Right atrium auricular region (tissue), 2 donors: ENCODE results near the gene MYL4. TPM values are rescaled to one million over a fixed set of nuclear protein-coding genes. Genes with fewer than 3 reads are reported as not detected.

Experiments
- DNase-seq: peaks from one replicate; pipeline ENCODE4 v3.0.0-alpha.2; 2019; ENCODE audit warnings: low spot score
- H3K27ac ChIP-seq, 2 donors: fragments of 200-600 bp; sonication (generic); 1 replicate in 1 of 2; 2 replicates in 1 of 2; pipeline ENCODE4 v1.5.1; 2016 to 2019
- H3K27me3 ChIP-seq, 2 donors: fragments of 200-600 bp; sonication (generic); one replicate each; pipeline versions ENCODE4 v1.5.1 to v1.6.0; 2017 to 2019
- H3K36me3 ChIP-seq: fragments of 200-600 bp; sonication (generic); one replicate; pipeline ENCODE4 v1.5.1; 2016
- H3K4me1 ChIP-seq, 2 donors: fragments of 200-600 bp; sonication (generic); one replicate each; pipeline versions ENCODE4 v1.5.1 to v1.6.0; 2017 to 2019
- H3K4me3 ChIP-seq, 2 donors: fragments of 200-600 bp; sonication (generic); 1 replicate in 1 of 2; 2 replicates in 1 of 2; pipeline ENCODE4 v1.5.1; 2017 to 2019; ENCODE audit warnings: mild to moderate bottlenecking in 1 of 2, moderate library complexity in 1 of 2
- H3K9me3 ChIP-seq, 2 donors: fragments of 200-600 bp; sonication (generic); one replicate each; pipeline ENCODE4 v1.5.1; 2019
- CTCF ChIP-seq, 2 donors: fragments of 200-600 bp; sonication (generic); IDR thresholded peaks; one replicate each; pipeline ENCODE4 v1.5.1; 2019; ENCODE audit warnings: antibody characterized with exemption in 2 of 2
- total RNA-seq, 2 donors: library from RNA; depleted of rRNA; stranded (reverse); fragments of >200 nt; gene quantifications; one replicate each; pipeline ENCODE4 v1.1.0, GENCODE V29; 2016

Gene MYL4
- total RNA-seq, 2 donors from 2014 or later = 3,895 to 5,829 TPM

- Histone ChIP-seq H3K4me3 (peak overlapping the region in 1 of 2 donors; percentile 8), H3K9me3 (no peaks in the 10 kb centered on the region), H3K27me3 (no peaks in the 10 kb centered on the region), H3K4me1 (peaks cover 0 to 42% of the 10 kb centered on the region in 2 donors), H3K27ac (peak overlapping the region; percentile 84 to 95), H3K36me3 (peaks cover 11% of the 10 kb centered on the region)
- no peak for DNase-seq
- no peak for TF ChIP-seq CTCF (IDR thresholded peaks at IDR 0.05)
These were observed 3.7 kb upstream of the MYL4 start for GRCh38 chr17:47205419-47205963.

GRCh38 chr17:47207143-47208067 lies 1.7 kb upstream of the MYL4 start:
- Histone ChIP-seq H3K9me3 (no peaks in the 10 kb centered on the region), H3K4me3 (no peak overlapping the region), H3K27ac (peak overlapping the region; percentile 84 to 95), H3K27me3 (no peaks in the 10 kb centered on the region), H3K4me1 (peaks cover 0 to 42% of the 10 kb centered on the region in 2 donors), H3K36me3 (peaks cover 30% of the 10 kb centered on the region)
- TF ChIP-seq CTCF (IDR thresholded peaks at IDR 0.05) = no peak
- DNase-seq = no peak

- peaks cover 0 to 31% of the 10 kb centered on the region in 2 donors for H3K4me1 ChIP-seq
- H3K4me3 ChIP-seq = peak overlapping the region; percentile 52 to 67
- no peaks in the 10 kb centered on the region for H3K9me3 ChIP-seq
- peaks cover 50% of the 10 kb centered on the region for H3K36me3 ChIP-seq
- TF ChIP-seq CTCF (IDR thresholded peaks at IDR 0.05) = no peak
- H3K27ac ChIP-seq = peak overlapping the region; percentile 79 to 95
- no peak for DNase-seq
- no peaks in the 10 kb centered on the region for H3K27me3 ChIP-seq
These were observed 351 bp downstream of the MYL4 start for GRCh38 chr17:47209499-47209898.

GRCh38 chr17:47210105-47210504 lies 957 bp downstream of the MYL4 start:
- no peak for DNase-seq
- Histone ChIP-seq H3K4me3 (peak overlapping the region; percentile 52 to 67), H3K27ac (peak overlapping the region; percentile 79 to 95), H3K4me1 (peaks cover 0 to 25% of the 10 kb centered on the region in 2 donors), H3K9me3 (no peaks in the 10 kb centered on the region), H3K36me3 (peaks cover 54% of the 10 kb centered on the region), H3K27me3 (no peaks in the 10 kb centered on the region)
- TF ChIP-seq CTCF (IDR thresholded peaks at IDR 0.05) = no peak

- Histone ChIP-seq H3K27ac (peak overlapping the region; percentile 79 to 95), H3K4me1 (peaks cover 0 to 18% of the 10 kb centered on the region in 2 donors), H3K4me3 (peak overlapping the region; percentile 52 to 67), H3K27me3 (no peaks in the 10 kb centered on the region), H3K36me3 (peaks cover 56% of the 10 kb centered on the region), H3K9me3 (no peaks in the 10 kb centered on the region)
- TF ChIP-seq CTCF (IDR thresholded peaks at IDR 0.05) = no peak
- DNase-seq = no peak
These were observed 1.6 kb downstream of the MYL4 start for GRCh38 chr17:47210779-47211178.
